H9 (cell line): ENCODE results near the gene TRIM69. TPM values are rescaled to one million over a fixed set of nuclear protein-coding genes. Genes with fewer than 3 reads are reported as not detected.

Experiments
- DNase-seq: peaks from one replicate; pipeline ENCODE4 v3.0.0-alpha.2; 2017
- H2AFZ ChIP-seq: one replicate; pipeline ENCODE4 v1.6.1; 2013; ENCODE audit warnings: mild to moderate bottlenecking, low read length, control low read depth, moderate library complexity
- H2AK5ac ChIP-seq: 2 replicates; pipeline ENCODE4 v1.6.1; 2013; ENCODE audit warnings: low read length, control low read depth, mixed read lengths; ENCODE audit not compliant: insufficient read length
- H2BK120ac ChIP-seq: one replicate; pipeline ENCODE4 v1.6.1; 2013; ENCODE audit warnings: low read depth, mild to moderate bottlenecking, low read length, control low read depth, inconsistent platforms; ENCODE audit not compliant: poor library complexity, severe bottlenecking
- H2BK12ac ChIP-seq: 2 replicates; pipeline ENCODE4 v1.6.1; 2013; ENCODE audit warnings: low read length, control low read depth, mixed read lengths, low read depth; ENCODE audit not compliant: insufficient read length
- H2BK15ac ChIP-seq: 2 replicates; pipeline ENCODE4 v1.6.1; 2013; ENCODE audit warnings: low read depth, low read length, control low read depth
- H2BK20ac ChIP-seq: one replicate; pipeline ENCODE4 v1.6.1; 2013; ENCODE audit warnings: low read depth, mild to moderate bottlenecking, low read length, control low read depth, inconsistent platforms; ENCODE audit not compliant: poor library complexity, severe bottlenecking
- H2BK5ac ChIP-seq: 2 replicates; pipeline ENCODE4 v1.6.1; 2013; ENCODE audit warnings: low read length, control low read depth, mixed read lengths; ENCODE audit not compliant: insufficient read length
- H3K14ac ChIP-seq: 2 replicates; pipeline ENCODE4 v1.6.1; 2013; ENCODE audit warnings: low read length, control low read depth; ENCODE audit not compliant: insufficient read depth
- H3K18ac ChIP-seq: 2 replicates; pipeline ENCODE4 v1.6.1; 2013; ENCODE audit warnings: low read depth, mild to moderate bottlenecking, mixed read lengths, low read length, control low read depth; ENCODE audit not compliant: insufficient read length
- H3K23ac ChIP-seq: 2 replicates; pipeline ENCODE4 v1.6.1; 2013; ENCODE audit warnings: low read length, control low read depth, mixed read lengths, low read depth; ENCODE audit not compliant: insufficient read length
- H3K23me2 ChIP-seq: 2 replicates; pipeline ENCODE4 v1.6.1; 2013; ENCODE audit warnings: low read depth, mild to moderate bottlenecking, mixed read lengths, low read length, control low read depth; ENCODE audit not compliant: insufficient read length, poor library complexity, severe bottlenecking
- H3K27ac ChIP-seq: 2 replicates; pipeline ENCODE4 v1.5.1; 2013; ENCODE audit warnings: low read length, control low read depth, mixed read lengths, low read depth; ENCODE audit not compliant: insufficient read length
- H3K27me3 ChIP-seq: 2 replicates; pipeline ENCODE4 v1.6.1; 2013; ENCODE audit warnings: low read length, control low read depth, inconsistent platforms; ENCODE audit not compliant: insufficient read depth
- H3K4ac ChIP-seq: 2 replicates; pipeline ENCODE4 v1.6.1; 2013; ENCODE audit warnings: low read depth, mild to moderate bottlenecking, control low read depth, inconsistent platforms, low read length, moderate library complexity
- H3K4me1 ChIP-seq: 2 replicates; pipeline ENCODE4 v1.6.1; 2013; ENCODE audit warnings: low read length, control low read depth, inconsistent platforms; ENCODE audit not compliant: insufficient read depth
- H3K4me2 ChIP-seq: 2 replicates; pipeline ENCODE4 v1.6.1; 2013; ENCODE audit warnings: low read length, control low read depth, mixed read lengths; ENCODE audit not compliant: insufficient read length, insufficient read depth
- H3K56ac ChIP-seq: 2 replicates; pipeline ENCODE4 v1.6.1; 2013; ENCODE audit warnings: low read depth, mild to moderate bottlenecking, mixed read lengths, low read length, control low read depth; ENCODE audit not compliant: insufficient read length
- H3K79me1 ChIP-seq: 2 replicates; pipeline ENCODE4 v1.6.1; 2013; ENCODE audit warnings: low read depth, mild to moderate bottlenecking, moderate library complexity, low read length, control low read depth, inconsistent platforms; ENCODE audit not compliant: insufficient read depth, poor library complexity, severe bottlenecking
- H3K79me2 ChIP-seq: 2 replicates; pipeline ENCODE4 v1.6.1; 2013; ENCODE audit warnings: low read length, control low read depth, inconsistent platforms; ENCODE audit not compliant: insufficient read depth
- H3K9ac ChIP-seq: 2 replicates; pipeline ENCODE4 v1.6.1; 2013; ENCODE audit warnings: low read length, control low read depth, mixed read lengths; ENCODE audit not compliant: insufficient read length; ENCODE audit errors: extremely low read depth
- H3K9me3 ChIP-seq: one replicate; pipeline ENCODE4 v1.6.1; 2013; ENCODE audit warnings: low read depth, low read length, inconsistent platforms; ENCODE audit not compliant: control insufficient read depth
- H3T11ph ChIP-seq: one replicate; pipeline ENCODE4 v1.6.1; 2013; ENCODE audit warnings: mild to moderate bottlenecking, low read length, control low read depth, inconsistent platforms
- H4K20me1 ChIP-seq: one replicate; pipeline ENCODE4 v1.6.1; 2013; ENCODE audit not compliant: control insufficient read depth, insufficient read length, insufficient read depth
- H4K5ac ChIP-seq: 2 replicates; pipeline ENCODE4 v1.6.1; 2013; ENCODE audit warnings: low read depth, mild to moderate bottlenecking, mixed read lengths, low read length, control low read depth; ENCODE audit not compliant: insufficient read length
- H4K8ac ChIP-seq: replicated peaks from 2 replicates; pipeline ENCODE4 v1.6.1; 2013; ENCODE audit warnings: low read length, control low read depth, mixed read lengths, low read depth; ENCODE audit not compliant: insufficient read length
- H4K91ac ChIP-seq: 2 replicates; pipeline ENCODE4 v1.6.1; 2013; ENCODE audit warnings: low read depth, mild to moderate bottlenecking, moderate library complexity, mixed read lengths, low read length, control low read depth; ENCODE audit not compliant: insufficient read length
- H3K27ac Mint-ChIP-seq, 3 experiments: 2 replicates in 2 of 3; 3 replicates in 1 of 3; pipeline ENCODE4 v1.8.0; 2020 to 2021; ENCODE audit warnings: mixed read lengths in 3 of 3, mild to moderate bottlenecking in 1 of 3, moderate library complexity in 1 of 3
- H3K27me3 Mint-ChIP-seq: 2 replicates; pipeline ENCODE4 v1.8.0; 2021; ENCODE audit warnings: low read depth, mild to moderate bottlenecking, moderate library complexity, mixed read lengths
- H3K36me3 Mint-ChIP-seq, 3 experiments: 2 replicates in 2 of 3; 3 replicates in 1 of 3; pipeline ENCODE4 v1.8.0; 2020 to 2021; ENCODE audit warnings: low read depth in 3 of 3, mixed read lengths in 3 of 3; ENCODE audit not compliant: insufficient read depth in 1 of 3
- H3K4me1 Mint-ChIP-seq, 2 experiments: 2 replicates each; pipeline ENCODE4 v1.8.0; 2020; ENCODE audit warnings: mixed read lengths in 2 of 2
- H3K4me3 Mint-ChIP-seq, 2 experiments: 2 replicates in 1 of 2; 3 replicates in 1 of 2; pipeline ENCODE4 v1.8.0; 2020 to 2021; ENCODE audit warnings: mild to moderate bottlenecking in 2 of 2, mixed read lengths in 2 of 2, moderate library complexity in 1 of 2
- H3K9me3 Mint-ChIP-seq, 2 experiments: 2 replicates in 1 of 2; 3 replicates in 1 of 2; pipeline ENCODE4 v1.8.0; 2020; ENCODE audit warnings: mild to moderate bottlenecking in 2 of 2, mixed read lengths in 2 of 2, moderate library complexity in 1 of 2
- WGBS: extraction: QIAGEN DNeasy Blood & Tissue Kit; methylation state at CpG from one replicate; pipeline ENCODE4 v1.1.7; 2013; ENCODE audit warnings: missing lambda C conversion rate, low lambda C conversion rate, mixed read lengths; ENCODE audit not compliant: insufficient read length; ENCODE audit errors: extremely low coverage; 5-methylcytosine and 5-hydroxymethylcytosine counted together
- total RNA-seq: library from RNA; stranded (reverse); gene quantifications from 2 replicates; pipeline ENCODE4 v1.2.1, GENCODE V29; 2021
- TF ChIP-seq, protein P1 (sequence below): fragments of 200-600 bp; sonication (generic); conservative IDR thresholded peaks from 3 replicates; pipeline ENCODE4 v1.8.0; 2021; ENCODE audit warnings: antibody characterized with exemption, mild to moderate bottlenecking

TRIM69 gene
- total RNA-seq, 1 experiment from 2014 or later, result 4.3 TPM

DNA sequence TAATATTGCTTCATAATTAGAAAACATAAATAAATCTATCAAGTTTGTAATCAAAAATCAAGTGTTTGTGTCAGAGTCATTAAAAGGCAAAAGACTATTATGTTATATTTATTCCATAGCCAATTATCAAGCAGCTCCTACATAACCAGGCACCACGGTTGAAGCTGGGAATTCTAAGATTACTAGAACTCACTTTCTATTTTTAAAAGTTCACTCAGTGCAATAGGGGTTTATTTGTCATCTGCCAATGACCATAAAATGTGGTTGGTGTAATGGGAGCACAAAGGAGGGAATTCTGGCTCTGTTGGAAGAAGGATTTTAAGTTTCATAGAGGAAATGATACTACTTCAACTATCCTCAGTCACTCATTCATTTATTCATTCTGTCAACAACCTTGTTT is 57.7 kb downstream of the TRIM69 start:
- Histone ChIP-seq H3K27me3 (no peaks in the 10 kb centered on the region), H2BK12ac (no peak overlapping the region), H4K8ac (no peak overlapping the region), H2BK15ac (no peak overlapping the region), H4K5ac (no peak overlapping the region), H3K4me2 (no peak overlapping the region), H2BK120ac (no peak overlapping the region), H2BK20ac (no peak overlapping the region), H3K79me2 (no peaks in the 10 kb centered on the region), H3K18ac (no peak overlapping the region), H4K91ac (no peak overlapping the region), H2AFZ (no peak overlapping the region), H4K20me1 (no peaks in the 10 kb centered on the region), H3K14ac (no peak overlapping the region), H3K23me2 (no peaks in the 10 kb centered on the region), H3K23ac (no peak overlapping the region), H3K56ac (no peak overlapping the region), H3T11ph (no peak overlapping the region), H3K9ac (no peak overlapping the region), H3K79me1 (no peaks in the 10 kb centered on the region), H3K4ac (no peak overlapping the region), H3K4me1 (no peaks in the 10 kb centered on the region), H3K9me3 (no peaks in the 10 kb centered on the region), H2BK5ac (no peak overlapping the region), H3K27ac (no peak overlapping the region), H2AK5ac (no peak overlapping the region)
- Mint-ChIP-seq H3K36me3 (no peaks in the 10 kb centered on the region), H3K27ac (no peak overlapping the region), H3K4me3 (no peak overlapping the region), H3K9me3 (no peaks in the 10 kb centered on the region), H3K27me3 (no peaks in the 10 kb centered on the region; the same call in none of the 2 replicates), H3K4me1 (no peaks in the 10 kb centered on the region)
- no CpG with 5 or more reads among the region's 1 CpG for WGBS
- no peak for DNase-seq
- TF ChIP-seq, protein P1, sequence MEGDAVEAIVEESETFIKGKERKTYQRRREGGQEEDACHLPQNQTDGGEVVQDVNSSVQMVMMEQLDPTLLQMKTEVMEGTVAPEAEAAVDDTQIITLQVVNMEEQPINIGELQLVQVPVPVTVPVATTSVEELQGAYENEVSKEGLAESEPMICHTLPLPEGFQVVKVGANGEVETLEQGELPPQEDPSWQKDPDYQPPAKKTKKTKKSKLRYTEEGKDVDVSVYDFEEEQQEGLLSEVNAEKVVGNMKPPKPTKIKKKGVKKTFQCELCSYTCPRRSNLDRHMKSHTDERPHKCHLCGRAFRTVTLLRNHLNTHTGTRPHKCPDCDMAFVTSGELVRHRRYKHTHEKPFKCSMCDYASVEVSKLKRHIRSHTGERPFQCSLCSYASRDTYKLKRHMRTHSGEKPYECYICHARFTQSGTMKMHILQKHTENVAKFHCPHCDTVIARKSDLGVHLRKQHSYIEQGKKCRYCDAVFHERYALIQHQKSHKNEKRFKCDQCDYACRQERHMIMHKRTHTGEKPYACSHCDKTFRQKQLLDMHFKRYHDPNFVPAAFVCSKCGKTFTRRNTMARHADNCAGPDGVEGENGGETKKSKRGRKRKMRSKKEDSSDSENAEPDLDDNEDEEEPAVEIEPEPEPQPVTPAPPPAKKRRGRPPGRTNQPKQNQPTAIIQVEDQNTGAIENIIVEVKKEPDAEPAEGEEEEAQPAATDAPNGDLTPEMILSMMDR, result no peak
